SK-N-MC (cell line): ENCODE measurements around the gene ITSN1.

Source experiments
- EZH2 ChIP-seq: fragments of 200-600 bp; sonication (generic); IDR thresholded peaks from one replicate; pipeline ENCODE4 v1.6.1; 2017; ENCODE audit warnings: antibody characterized with exemption
- FOXP2 ChIP-seq: optimal IDR thresholded peaks from 2 replicates; pipeline ENCODE3; 2011; ENCODE audit warnings: mild to moderate bottlenecking, moderate library complexity; ENCODE audit not compliant: insufficient read depth; ENCODE audit errors: extremely low read length, control extremely low read depth
- POLR2AphosphoS5 ChIP-seq: IDR thresholded peaks from 2 replicates; pipeline ENCODE4 v1.6.1; 2012; ENCODE audit warnings: mild to moderate bottlenecking, low read depth, low read length, borderline replicate concordance

- no peak for TF ChIP-seq EZH2
- TF ChIP-seq POLR2AphosphoS5 = no peak
- no peak for TF ChIP-seq FOXP2
These were observed 94.3 kb downstream of the ITSN1 start for GRCh38 chr21:33736569-33736968.
